Measurements from ENCODE around the gene RPL36. TPM values are rescaled to one million over a fixed set of nuclear protein-coding genes. Genes with fewer than 3 reads are reported as not detected.
A peak's percentile ranks its signal among the peaks of the same experiment; 100 is the strongest.

The RPL36 gene
- total and polyA plus RNA-seq, 9 of the 15 experiments (the other 6 are each of a cell fraction or from before 2014, with no cell fraction given): 350 to 3,412 (median 1,507) TPM

DNA sequence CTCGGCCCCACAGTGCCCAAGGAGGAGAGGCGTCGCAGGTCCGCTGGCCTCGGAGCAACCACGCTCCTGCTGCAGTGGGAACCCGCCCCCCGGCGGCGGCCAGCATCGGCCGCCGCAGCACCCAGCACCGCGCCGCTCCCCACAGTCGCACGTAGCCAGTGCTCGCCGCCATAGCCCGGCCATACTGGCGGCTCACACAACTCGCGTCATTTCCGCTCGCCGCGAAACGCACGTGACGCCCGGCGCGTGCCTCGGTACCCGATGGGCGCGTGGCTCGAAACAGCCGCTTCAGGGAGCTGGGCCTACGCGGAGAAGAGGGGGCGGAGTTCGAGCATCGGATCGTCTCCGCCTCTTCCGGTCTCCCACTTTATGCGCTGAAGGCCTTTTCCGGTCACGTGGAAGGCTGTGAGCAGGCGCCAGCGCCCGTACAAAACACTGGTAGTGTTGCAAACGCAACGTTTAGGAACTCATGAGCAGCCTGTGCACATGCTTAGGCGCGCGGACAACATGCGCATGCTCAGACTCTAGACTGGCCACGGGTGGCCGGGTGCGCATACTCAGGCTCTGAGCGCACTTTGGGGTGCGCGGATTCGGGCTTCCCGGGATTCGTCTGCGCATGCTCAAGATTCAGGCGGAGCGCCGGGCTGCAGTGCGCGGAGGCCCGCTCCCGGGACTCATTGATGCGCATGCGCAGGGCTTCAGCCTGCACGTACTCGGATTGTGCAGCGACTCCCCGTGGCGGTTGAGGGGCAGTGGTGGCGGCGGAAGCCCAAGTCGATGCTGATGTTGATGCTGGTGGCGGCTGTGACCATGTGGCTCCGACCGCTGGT is 30.1 kb downstream of the RPL36 start, which contains the start of the genes CATSPERD and LONP1 (continued):
- TF ChIP-seq FOXO4 (CRISPR knock-in tag; IDR thresholded peaks at IDR 0.05) (no peak), HNRNPL (IDR thresholded peaks at IDR 0.05; ENCODE audit: low read depth, low read length) (peak; percentile 61; the same call in 1 of the 2 replicates), MBD2 (IDR thresholded peaks at IDR 0.05; ENCODE audit: borderline replicate concordance, low read depth) (peak; percentile 83), RBM39 (optimal IDR thresholded peaks at IDR 0.05; ENCODE audit: low read depth, low read length) (no peak), NCOA1 (IDR thresholded peaks at IDR 0.05; ENCODE audit: low read depth) (no peak), HDAC2 (IDR thresholded peaks at IDR 0.05) (peak; percentile 94; the same call in 1 of the 2 replicates), MYNN (IDR thresholded peaks at IDR 0.05) (no peak; the same call in 1 of the 2 replicates), MYNN (CRISPR knock-in tag; IDR thresholded peaks at IDR 0.05) (no peak), ARHGAP35 (IDR thresholded peaks at IDR 0.05; ENCODE audit: partially characterized antibody) (no peak), ZFP36 (IDR thresholded peaks at IDR 0.05; ENCODE audit: low read depth, low read length, partially characterized antibody) (no peak), PTRF (tag; IDR thresholded peaks at IDR 0.05) (no peak), CREBBP (IDR thresholded peaks at IDR 0.05; ENCODE audit: low read depth, low read length) (no peak), ZFX (CRISPR knock-in tag; IDR thresholded peaks at IDR 0.05) (peak; percentile 88), YBX1 (IDR thresholded peaks at IDR 0.05) (no peak), ZNF512 (tag; IDR thresholded peaks at IDR 0.05) (no peak), MAFK (IDR thresholded peaks at IDR 0.05; ENCODE audit: low read length) (peak; percentile 23; the same call in 1 of the 2 replicates), TEAD4 (IDR thresholded peaks at IDR 0.05; ENCODE audit: low read length) (no peak), TEAD4 (CRISPR knock-in tag; IDR thresholded peaks at IDR 0.05; ENCODE audit: borderline replicate concordance) (0 out of 2 replicates have a peak, but pooled peaks have one; percentile 57), NEUROD1 (IDR thresholded peaks at IDR 0.05; ENCODE audit: borderline replicate concordance, low read depth, low read length, partially characterized antibody) (peak; percentile 53), SMC3 (conservative IDR thresholded peaks at IDR 0.05; ENCODE audit: insufficient read depth, low read depth, low read length) (peak; percentile 43), E4F1 (CRISPR knock-in tag; IDR thresholded peaks at IDR 0.05; ENCODE audit: borderline replicate concordance) (no peak)
- TF ChIP-seq, protein P1, sequence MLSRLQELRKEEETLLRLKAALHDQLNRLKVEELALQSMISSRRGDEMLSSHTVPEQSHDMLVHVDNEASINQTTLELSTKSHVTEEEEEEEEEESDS (CRISPR knock-in tag; IDR thresholded peaks at IDR 0.05): no peak
- TF ChIP-seq, protein P2, sequence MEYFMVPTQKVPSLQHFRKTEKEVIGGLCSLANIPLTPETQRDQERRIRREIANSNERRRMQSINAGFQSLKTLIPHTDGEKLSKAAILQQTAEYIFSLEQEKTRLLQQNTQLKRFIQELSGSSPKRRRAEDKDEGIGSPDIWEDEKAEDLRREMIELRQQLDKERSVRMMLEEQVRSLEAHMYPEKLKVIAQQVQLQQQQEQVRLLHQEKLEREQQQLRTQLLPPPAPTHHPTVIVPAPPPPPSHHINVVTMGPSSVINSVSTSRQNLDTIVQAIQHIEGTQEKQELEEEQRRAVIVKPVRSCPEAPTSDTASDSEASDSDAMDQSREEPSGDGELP (CRISPR knock-in tag; IDR thresholded peaks at IDR 0.05; ENCODE audit: borderline replicate concordance): peak; percentile 95

Measured in K562 (cell line).